Hepatocyte (in vitro differentiated cells): ENCODE measurements around the gene LSAMP. TPM values are rescaled to one million over a fixed set of nuclear protein-coding genes. Genes with fewer than 3 reads are reported as not detected.

ENCODE experiments used
- DNase-seq: peaks from one replicate; pipeline ENCODE4 v3.0.0-alpha.2; 2016; ENCODE audit warnings: low spot score
- H2AFZ ChIP-seq: fragments of 200-600 bp; sonication (generic); 2 replicates; pipeline ENCODE4 v1.6.0; 2016; ENCODE audit warnings: antibody characterized with exemption, mild to moderate bottlenecking
- H3K27ac ChIP-seq: fragments of 200-600 bp; sonication (generic); 2 replicates; pipeline ENCODE4 v1.5.1; 2016; ENCODE audit warnings: mild to moderate bottlenecking
- H3K27me3 ChIP-seq: fragments of 200-600 bp; sonication (generic); 2 replicates; pipeline ENCODE4 v1.6.1; 2016
- H3K36me3 ChIP-seq: fragments of 200-600 bp; sonication (generic); replicated peaks from 2 replicates; pipeline ENCODE4 v1.5.1; 2016; ENCODE audit warnings: low read depth; ENCODE audit not compliant: insufficient read depth
- H3K4me1 ChIP-seq: fragments of 200-600 bp; sonication (generic); 2 replicates; pipeline ENCODE4 v1.5.1; 2016; ENCODE audit warnings: mild to moderate bottlenecking, moderate library complexity; ENCODE audit not compliant: insufficient read depth
- H3K4me2 ChIP-seq: fragments of 200-600 bp; sonication (generic); 2 replicates; pipeline ENCODE4 v1.6.0; 2016
- H3K4me3 ChIP-seq: fragments of 200-600 bp; sonication (generic); 2 replicates; pipeline ENCODE4 v1.5.1; 2016; ENCODE audit warnings: mild to moderate bottlenecking
- H3K79me2 ChIP-seq: fragments of 200-600 bp; sonication (generic); 2 replicates; pipeline ENCODE4 v1.6.0; 2017; ENCODE audit warnings: mild to moderate bottlenecking
- H3K9me2 ChIP-seq: fragments of 200-600 bp; sonication (generic); replicated peaks from 2 replicates; pipeline ENCODE4 v1.6.0; 2017; ENCODE audit warnings: mild to moderate bottlenecking; ENCODE audit not compliant: insufficient read depth
- H3K9me3 ChIP-seq: fragments of 200-600 bp; sonication (generic); 2 replicates; pipeline ENCODE4 v1.5.1; 2016; ENCODE audit warnings: low read depth, mild to moderate bottlenecking
- H4K20me1 ChIP-seq: fragments of 200-600 bp; sonication (generic); 2 replicates; pipeline ENCODE4 v1.6.0; 2016; ENCODE audit warnings: mild to moderate bottlenecking; ENCODE audit not compliant: insufficient read depth, poor library complexity, severe bottlenecking
- EZH2 ChIP-seq: fragments of 200-600 bp; sonication (generic); IDR thresholded peaks from 2 replicates; pipeline ENCODE4 v1.6.1; 2016; ENCODE audit warnings: antibody characterized with exemption, mild to moderate bottlenecking, borderline replicate concordance
- EZH2phosphoT487 ChIP-seq: fragments of 200-600 bp; sonication (generic); IDR thresholded peaks from one replicate; pipeline ENCODE4 v1.6.1; 2018; ENCODE audit warnings: antibody characterized with exemption, mild to moderate bottlenecking, low read depth, moderate library complexity; ENCODE audit not compliant: unreplicated experiment, severe bottlenecking
- WGBS: methylation state at CpG from one replicate; pipeline ENCODE4 v1.1.6; 2016; ENCODE audit warnings: low lambda C conversion rate; ENCODE audit errors: missing lambda C conversion rate; 5-methylcytosine and 5-hydroxymethylcytosine counted together
- polyA plus RNA-seq: library from polyadenylated mRNA; unstranded; fragments of >200 nt; fragmentation: Nextera tagmentation; extraction: Ambion mirVana; gene quantifications from 2 replicates; pipeline ENCODE4 v1.2.1, GENCODE V29; 2016
- total RNA-seq: library from RNA; depleted of rRNA; stranded (reverse); fragments of >200 nt; gene quantifications from 2 replicates; pipeline ENCODE4 v1.2.3, GENCODE V29; 2014
- TF ChIP-seq, protein P1 (sequence below): fragments of 200-600 bp; sonication (generic); IDR thresholded peaks from 2 replicates; pipeline ENCODE4 v1.5.1; 2016; ENCODE audit warnings: antibody characterized with exemption, mild to moderate bottlenecking; ENCODE audit not compliant: poor library complexity

LSAMP gene
- total and polyA plus RNA-seq, 2 experiments from 2014 or later: 15.1 to 22.3 TPM

DNA sequence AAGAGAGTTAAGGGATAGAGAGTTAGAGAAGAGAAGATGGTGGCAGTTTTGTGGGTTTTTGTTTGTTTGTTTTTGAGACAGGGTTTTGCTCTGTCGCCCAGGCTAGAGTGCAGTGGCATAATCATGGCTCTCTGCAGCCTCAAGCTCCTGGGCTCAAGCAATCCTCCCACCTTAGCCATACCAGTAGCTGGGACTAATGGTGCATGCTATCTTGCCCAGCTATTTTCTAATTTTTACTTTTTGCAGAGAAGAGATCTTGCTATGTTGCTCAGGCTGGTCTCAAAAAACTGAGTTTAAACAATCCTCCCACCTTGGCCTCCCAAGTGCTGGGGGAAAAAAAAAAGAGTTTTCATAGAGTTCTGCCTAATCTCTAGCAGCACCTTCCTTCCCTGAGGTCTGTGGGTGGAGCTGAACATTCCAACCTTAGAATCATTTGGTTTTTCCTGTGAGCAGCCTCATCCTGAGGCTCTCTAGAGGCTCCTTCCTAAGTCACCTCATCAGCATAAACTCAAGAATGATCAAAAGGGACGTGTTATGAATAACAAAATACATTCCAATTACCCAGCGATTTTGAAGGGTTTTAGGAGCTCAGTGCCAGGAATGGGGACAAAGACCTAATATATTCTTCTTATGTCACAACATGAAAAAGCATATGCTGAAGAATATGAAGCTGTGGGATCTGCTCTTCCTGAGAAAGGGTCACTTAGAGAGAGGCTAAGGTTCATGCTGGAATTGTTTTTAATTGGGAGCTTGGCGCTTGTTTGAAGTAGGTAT is 180.6 kb downstream of the LSAMP start:
- Histone ChIP-seq H3K27ac (no peak overlapping the region), H2AFZ (no peak overlapping the region), H3K9me3 (no peaks in the 10 kb centered on the region), H3K4me2 (no peak overlapping the region), H3K36me3 (no peaks in the 10 kb centered on the region), H3K9me2 (no peaks in the 10 kb centered on the region), H3K27me3 (no peaks in the 10 kb centered on the region), H4K20me1 (no peaks in the 10 kb centered on the region), H3K4me1 (peaks cover 11% of the 10 kb centered on the region), H3K79me2 (no peaks in the 10 kb centered on the region), H3K4me3 (no peak overlapping the region)
- 74% methylated on average over 4 of the region's 4 CpGs for WGBS
- no peak for DNase-seq
- TF ChIP-seq EZH2phosphoT487 (no peak), EZH2 (no peak)
- TF ChIP-seq, protein P1, sequence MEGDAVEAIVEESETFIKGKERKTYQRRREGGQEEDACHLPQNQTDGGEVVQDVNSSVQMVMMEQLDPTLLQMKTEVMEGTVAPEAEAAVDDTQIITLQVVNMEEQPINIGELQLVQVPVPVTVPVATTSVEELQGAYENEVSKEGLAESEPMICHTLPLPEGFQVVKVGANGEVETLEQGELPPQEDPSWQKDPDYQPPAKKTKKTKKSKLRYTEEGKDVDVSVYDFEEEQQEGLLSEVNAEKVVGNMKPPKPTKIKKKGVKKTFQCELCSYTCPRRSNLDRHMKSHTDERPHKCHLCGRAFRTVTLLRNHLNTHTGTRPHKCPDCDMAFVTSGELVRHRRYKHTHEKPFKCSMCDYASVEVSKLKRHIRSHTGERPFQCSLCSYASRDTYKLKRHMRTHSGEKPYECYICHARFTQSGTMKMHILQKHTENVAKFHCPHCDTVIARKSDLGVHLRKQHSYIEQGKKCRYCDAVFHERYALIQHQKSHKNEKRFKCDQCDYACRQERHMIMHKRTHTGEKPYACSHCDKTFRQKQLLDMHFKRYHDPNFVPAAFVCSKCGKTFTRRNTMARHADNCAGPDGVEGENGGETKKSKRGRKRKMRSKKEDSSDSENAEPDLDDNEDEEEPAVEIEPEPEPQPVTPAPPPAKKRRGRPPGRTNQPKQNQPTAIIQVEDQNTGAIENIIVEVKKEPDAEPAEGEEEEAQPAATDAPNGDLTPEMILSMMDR: no peak

DNA sequence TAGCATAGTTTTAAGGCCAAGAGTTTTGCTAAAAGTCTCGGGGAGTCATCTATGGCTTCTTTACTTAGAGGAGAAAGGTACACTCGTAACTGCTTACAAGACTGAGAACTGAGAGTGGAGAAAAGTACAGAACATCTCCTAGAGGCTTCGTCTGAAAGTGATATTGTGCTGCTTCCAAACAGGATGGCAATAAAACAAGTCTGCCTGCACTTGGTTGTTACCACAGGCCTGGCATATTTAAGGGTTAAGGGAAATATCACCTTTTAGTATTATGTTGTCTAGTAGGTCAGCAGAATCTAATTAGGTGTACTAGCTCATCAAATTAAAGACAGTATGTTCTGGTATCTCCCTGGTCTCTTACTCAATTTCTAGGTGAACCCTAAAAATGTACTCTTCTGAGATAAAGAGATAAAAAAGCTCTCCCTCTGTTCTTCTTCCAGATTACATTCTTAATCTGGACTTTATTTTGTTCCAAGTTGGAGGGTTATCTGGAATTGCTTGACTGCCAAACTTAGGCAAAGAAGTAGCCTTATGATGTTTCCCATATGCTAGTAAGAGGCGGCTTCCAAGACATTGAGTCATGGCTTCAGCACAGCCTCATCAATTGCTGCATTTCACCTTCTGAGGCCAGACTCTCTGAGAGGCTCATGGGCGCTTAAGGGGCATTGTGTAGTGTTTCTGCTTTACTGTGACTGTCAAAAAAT is 181.3 kb downstream of the LSAMP start:
- no peak overlapping the region for H3K4me3 ChIP-seq
- WGBS: 63% methylated on average over 5 of the region's 5 CpGs
- no peaks in the 10 kb centered on the region for H3K79me2 ChIP-seq
- H2AFZ ChIP-seq: no peak overlapping the region
- H3K36me3 ChIP-seq: no peaks in the 10 kb centered on the region
- no peaks in the 10 kb centered on the region for H3K9me3 ChIP-seq
- H3K9me2 ChIP-seq: no peaks in the 10 kb centered on the region
- no peaks in the 10 kb centered on the region for H3K27me3 ChIP-seq
- H3K4me2 ChIP-seq: no peak overlapping the region
- no peak overlapping the region for H3K27ac ChIP-seq
- H4K20me1 ChIP-seq: no peaks in the 10 kb centered on the region
- TF ChIP-seq EZH2: no peak
- TF ChIP-seq, protein P1: no peak
- TF ChIP-seq EZH2phosphoT487: no peak
- H3K4me1 ChIP-seq: peaks cover 11% of the 10 kb centered on the region
- no peak for DNase-seq

DNA sequence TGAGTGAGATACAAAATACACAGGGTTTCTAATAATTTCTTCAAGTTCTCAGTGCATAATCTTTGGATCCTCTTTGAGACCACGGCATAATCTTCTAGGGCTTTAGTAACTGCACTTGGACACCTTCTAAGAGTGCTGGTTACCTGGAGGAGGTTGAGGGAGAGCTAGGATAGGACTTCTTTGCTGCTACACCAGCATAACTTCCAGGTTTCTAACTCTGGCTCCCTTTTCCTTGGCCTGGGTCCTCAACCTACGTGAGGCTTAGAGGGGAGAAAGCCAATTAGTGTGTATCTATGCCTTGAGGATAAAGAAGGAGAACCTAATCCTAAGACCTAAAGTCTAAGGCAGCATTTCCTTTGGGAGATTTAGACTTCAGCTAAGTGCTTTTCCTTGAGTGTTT is 184.8 kb downstream of the LSAMP start:
- WGBS: 75% methylated on average over 2 of the region's 2 CpGs
- Histone ChIP-seq H2AFZ (no peak overlapping the region), H3K79me2 (no peaks in the 10 kb centered on the region), H3K27me3 (no peaks in the 10 kb centered on the region), H3K4me3 (no peak overlapping the region), H3K4me2 (no peak overlapping the region), H3K4me1 (peaks cover 8% of the 10 kb centered on the region), H3K9me2 (no peaks in the 10 kb centered on the region), H3K36me3 (no peaks in the 10 kb centered on the region), H3K27ac (no peak overlapping the region), H3K9me3 (no peaks in the 10 kb centered on the region), H4K20me1 (no peaks in the 10 kb centered on the region)
- TF ChIP-seq, protein P1: no peak
- no peak for TF ChIP-seq EZH2phosphoT487
- no peak for TF ChIP-seq EZH2
- DNase-seq: no peak
